ENCODE results near the gene LRRC34.
A peak's percentile ranks its signal among the peaks of the same experiment; 100 is the strongest.

LRRC34 gene

DNA sequence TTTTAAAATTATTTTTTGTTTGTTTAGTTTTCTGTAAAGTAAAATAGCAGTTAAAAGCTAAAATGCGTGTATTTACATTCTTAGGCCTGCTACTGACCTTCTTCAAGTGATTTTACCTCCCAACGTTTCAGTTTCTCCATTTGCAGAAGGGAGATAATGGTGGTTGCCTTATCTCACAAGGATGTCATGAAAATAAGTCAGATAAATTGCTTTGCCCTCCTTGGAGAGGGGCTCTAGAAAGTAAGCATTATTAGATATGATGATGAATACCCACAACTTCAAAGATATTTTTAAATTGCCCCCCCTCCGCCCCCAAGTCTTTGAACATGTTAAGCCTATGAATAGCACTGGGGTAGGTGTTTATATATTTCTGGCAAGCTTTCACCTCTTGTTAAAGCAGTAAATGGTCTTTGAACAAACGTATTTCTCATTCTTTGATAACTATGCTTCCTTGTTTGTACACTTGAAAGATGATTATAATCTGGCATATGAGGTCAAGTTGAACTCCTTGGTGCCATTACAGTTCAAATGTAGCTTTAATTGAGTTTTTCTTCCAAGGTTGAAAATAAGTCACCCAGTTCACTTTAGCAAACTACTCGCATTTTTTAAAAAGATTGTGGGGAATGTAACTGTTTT is 54.2 kb downstream of the LRRC34 start:
- H3K4me1 Mint-ChIP-seq = peaks cover 13% of the 10 kb centered on the region
- ATAC-seq = no peak
- H3K36me3 Mint-ChIP-seq = no peaks in the 10 kb centered on the region
- no peaks in the 10 kb centered on the region for H3K9me3 Mint-ChIP-seq
- no peak for DNase-seq (ENCODE audit: low spot score in 2 of 2)
- no peak overlapping the region for H3K4me3 Mint-ChIP-seq
- H3K27ac Mint-ChIP-seq = no peak overlapping the region

DNA sequence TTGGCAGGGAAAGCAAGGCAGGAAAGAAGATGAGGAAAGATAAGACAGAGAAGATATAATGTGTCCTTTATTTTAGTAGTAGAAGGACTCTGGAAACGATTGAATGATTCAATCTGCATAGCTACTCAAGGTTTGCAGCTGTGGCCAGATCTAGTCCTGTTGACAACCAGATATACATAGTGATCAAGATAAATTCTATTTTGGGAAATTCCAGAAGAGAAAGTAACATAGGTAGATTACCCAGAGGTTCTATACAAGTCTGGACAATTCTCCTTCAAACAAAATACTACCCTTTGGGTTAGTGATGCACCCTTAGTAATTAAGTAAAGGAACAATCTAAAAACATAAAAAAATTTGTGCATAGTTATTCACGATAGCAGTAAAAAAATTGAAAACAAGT is 57.2 kb downstream of the LRRC34 start:
- Mint-ChIP-seq H3K27ac (no peak overlapping the region), H3K9me3 (no peaks in the 10 kb centered on the region), H3K4me1 (peaks cover 8% of the 10 kb centered on the region), H3K36me3 (no peaks in the 10 kb centered on the region), H3K4me3 (no peak overlapping the region)
- no peak for DNase-seq (ENCODE audit: low spot score in 2 of 2)
- no peak for ATAC-seq

DNA sequence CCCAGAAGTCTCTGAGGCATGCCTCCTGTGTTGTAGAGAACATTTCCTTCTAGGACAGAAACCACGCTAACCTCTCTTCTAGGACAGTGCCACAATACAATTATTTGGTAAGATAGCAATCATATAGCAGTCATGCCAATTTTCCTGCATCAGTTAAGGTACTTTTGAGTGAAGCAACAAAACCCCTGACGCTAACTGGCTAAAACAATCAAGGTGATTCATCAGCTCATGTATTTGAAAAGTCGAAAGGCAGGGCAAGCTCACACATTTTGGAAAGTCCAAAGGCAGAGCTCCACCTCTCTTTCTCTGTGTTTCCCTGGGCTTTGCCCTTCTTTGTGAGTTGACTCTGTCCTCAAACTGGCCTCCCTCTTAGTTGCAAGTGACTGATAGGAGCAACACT is 58.0 kb downstream of the LRRC34 start:
- H3K27ac Mint-ChIP-seq = no peak overlapping the region
- H3K4me3 Mint-ChIP-seq = no peak overlapping the region
- H3K4me1 Mint-ChIP-seq = peaks cover 8% of the 10 kb centered on the region
- no peaks in the 10 kb centered on the region for H3K9me3 Mint-ChIP-seq
- ATAC-seq (no peak), DNase-seq (ENCODE audit: low spot score in 2 of 2) (no peak)
- no peaks in the 10 kb centered on the region for H3K36me3 Mint-ChIP-seq

DNA sequence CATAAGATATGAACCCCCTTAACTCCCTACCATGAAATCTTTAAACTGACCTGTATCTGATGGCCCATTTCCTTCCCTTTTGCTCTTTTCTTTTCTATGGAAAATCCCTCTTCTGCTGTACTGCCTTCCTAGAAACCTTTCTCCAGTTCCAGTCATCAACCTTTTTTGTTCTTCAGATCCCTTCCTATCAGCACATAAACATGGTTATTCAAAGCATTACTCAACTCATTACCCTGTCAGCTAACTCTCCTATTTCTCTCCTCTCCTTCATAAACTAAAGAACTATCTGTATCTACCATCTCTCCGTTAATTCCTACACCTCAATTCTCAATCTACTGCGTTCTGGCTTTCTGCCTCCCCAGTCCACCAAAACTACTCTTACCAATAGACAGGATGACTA is 60.8 kb downstream of the LRRC34 start:
- Mint-ChIP-seq H3K36me3 (no peaks in the 10 kb centered on the region), H3K27ac (no peak overlapping the region), H3K4me1 (peaks cover 7% of the 10 kb centered on the region), H3K9me3 (no peaks in the 10 kb centered on the region), H3K4me3 (no peak overlapping the region)
- ATAC-seq (no peak), DNase-seq (ENCODE audit: low spot score in 2 of 2) (no peak)

DNA sequence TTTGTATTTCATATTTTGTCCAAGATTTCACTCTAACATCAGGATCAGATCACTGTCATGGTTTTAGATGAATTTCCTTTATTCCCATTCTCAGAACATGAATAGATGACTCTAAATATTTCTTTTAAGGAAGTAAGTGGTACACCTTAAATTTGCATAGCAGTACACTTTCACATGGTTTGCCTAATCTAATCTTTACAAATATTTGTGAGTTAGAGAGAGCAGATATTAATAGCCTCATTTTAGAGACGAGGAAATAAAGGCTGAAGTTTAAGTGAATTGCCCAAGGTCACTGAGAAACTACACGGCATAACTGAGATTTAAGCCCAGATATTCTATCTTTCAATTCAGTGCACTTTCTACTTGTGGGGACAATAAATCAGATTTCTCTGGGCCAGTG is 62.0 kb downstream of the LRRC34 start:
- Mint-ChIP-seq H3K4me3 (no peak overlapping the region), H3K9me3 (no peaks in the 10 kb centered on the region), H3K27ac (no peak overlapping the region), H3K36me3 (no peaks in the 10 kb centered on the region), H3K4me1 (peaks cover 7% of the 10 kb centered on the region)
- ATAC-seq = no peak
- no peak for DNase-seq (ENCODE audit: low spot score in 2 of 2)

DNA sequence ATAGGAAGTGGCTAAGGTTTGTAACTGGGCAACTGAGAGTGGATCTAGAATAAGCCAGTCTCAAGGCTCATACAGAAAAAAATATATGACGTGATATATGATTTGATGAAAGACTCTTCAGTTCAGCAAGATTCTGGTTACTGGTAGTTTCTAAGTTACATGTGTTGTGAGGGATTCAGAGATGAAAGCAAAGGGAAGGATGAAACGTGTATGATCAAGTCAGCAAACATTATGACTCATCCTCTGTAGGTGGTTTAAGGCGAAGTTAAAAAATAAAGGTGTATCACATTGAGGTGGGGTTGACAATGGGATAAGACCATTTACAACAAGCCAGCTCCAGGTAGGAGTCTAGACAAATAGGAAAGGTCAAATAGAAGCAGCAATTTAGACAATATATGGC is 64.0 kb downstream of the LRRC34 start:
- no peak overlapping the region for H3K4me3 Mint-ChIP-seq
- H3K9me3 Mint-ChIP-seq = no peaks in the 10 kb centered on the region
- no peaks in the 10 kb centered on the region for H3K36me3 Mint-ChIP-seq
- DNase-seq (ENCODE audit: low spot score in 2 of 2) = no peak
- peak; percentile 71 for ATAC-seq
- no peak overlapping the region for H3K27ac Mint-ChIP-seq
- peaks cover 7% of the 10 kb centered on the region for H3K4me1 Mint-ChIP-seq

DNA sequence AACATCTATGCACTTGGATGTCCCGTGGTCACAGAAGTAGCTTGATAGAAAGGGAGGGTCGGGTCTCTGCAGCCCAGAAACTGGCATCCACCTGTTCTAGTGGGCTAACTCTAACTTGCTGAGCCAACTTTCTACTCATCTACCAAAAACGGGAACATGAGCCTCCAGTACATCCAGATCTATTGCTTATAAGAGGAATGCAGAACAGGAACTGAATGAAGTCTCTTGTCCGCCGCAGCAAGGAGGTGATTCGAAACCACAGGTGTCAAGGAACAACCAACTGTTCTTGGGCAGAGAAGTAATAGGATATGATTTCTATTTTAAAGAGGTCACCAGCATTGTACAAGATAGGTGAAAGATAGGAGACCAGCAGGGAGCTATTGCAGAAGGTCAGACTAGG is 65.8 kb downstream of the LRRC34 start:
- Mint-ChIP-seq H3K9me3 (no peaks in the 10 kb centered on the region), H3K4me1 (peaks cover 7% of the 10 kb centered on the region), H3K36me3 (no peaks in the 10 kb centered on the region), H3K4me3 (no peak overlapping the region), H3K27ac (no peak overlapping the region)
- DNase-seq (ENCODE audit: low spot score in 2 of 2) (no peak), ATAC-seq (no peak)

DNA sequence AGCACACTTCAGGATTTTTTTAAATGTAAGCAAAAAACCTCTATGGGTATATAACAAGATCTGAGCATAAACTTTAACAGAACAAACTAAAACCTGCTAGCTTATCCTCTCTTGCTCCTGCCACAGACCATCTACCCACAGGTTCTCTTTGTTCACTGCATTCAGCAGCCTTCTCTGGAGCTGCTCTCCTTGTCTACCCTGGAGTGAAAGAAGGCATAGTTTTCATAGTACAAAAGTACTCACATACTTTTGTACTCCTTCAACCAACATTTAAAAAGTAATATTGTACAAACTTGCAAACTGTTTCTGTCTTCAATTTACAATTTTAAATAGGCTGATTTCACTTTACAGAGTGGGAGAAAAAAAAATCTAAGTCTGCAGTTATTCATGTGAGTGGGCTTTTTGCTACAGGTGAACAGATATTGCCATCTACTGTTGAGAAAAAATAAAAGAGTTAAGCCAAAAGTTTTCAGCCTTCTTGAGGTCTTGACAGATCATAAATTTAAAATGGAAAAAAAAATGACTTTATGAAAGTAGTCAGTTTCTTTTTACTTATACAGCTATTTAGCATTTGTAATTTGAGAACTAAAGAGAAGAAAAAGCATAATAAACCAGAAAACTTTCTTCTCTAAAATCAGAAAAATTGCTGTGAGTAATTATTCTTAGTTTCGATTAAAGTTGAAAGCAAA is 68.2 kb downstream of the LRRC34 start:
- ATAC-seq (no peak), DNase-seq (ENCODE audit: low spot score in 2 of 2) (no peak)
- no peaks in the 10 kb centered on the region for H3K9me3 Mint-ChIP-seq
- no peaks in the 10 kb centered on the region for H3K36me3 Mint-ChIP-seq
- H3K27ac Mint-ChIP-seq = no peak overlapping the region
- H3K4me1 Mint-ChIP-seq = peaks cover 7% of the 10 kb centered on the region
- no peak overlapping the region for H3K4me3 Mint-ChIP-seq

Data from stimulated activated effector memory CD8-positive, alpha-beta T cell treated with anti-CD3 and anti-CD28 coated beads, Interleukin-12 subunit alpha, Interleukin-12 subunit beta, amount 100 ng/mL, for 72 hours (primary cell).